IMR-90 (cell line): Measurements from ENCODE around the gene NAV1. TPM values are rescaled to one million over a fixed set of nuclear protein-coding genes. Genes with fewer than 3 reads are reported as not detected.

Experiments
- ATAC-seq: fragments of 200-7000 bp; cut with Tn5 transposase; 2 replicates; pipeline ENCODE4 v1.9.1; 2020; ENCODE audit warnings: low read depth, mild to moderate bottlenecking, moderate library complexity
- BruUV-seq: library from RNA; stranded (reverse); fragments of 400-500 nt; replicated peaks from 2 replicates; lab custom pipeline; 2021; lab: Mats Ljungman, UMichigan
- CTCF ChIA-PET: fragments of 300-600 bp; formaldehyde crosslinking; extraction: SDS; loops from one replicate; lab custom pipeline; 2021; ENCODE audit warnings: antibody characterized with exemption; lab: Yijun Ruan, JAX
- POLR2A ChIA-PET: fragments of 300-600 bp; sonication (Branson Sonifier 250); formaldehyde crosslinking; loops from one replicate; lab custom pipeline; 2022; ENCODE audit warnings: antibody characterized with exemption; ENCODE audit not compliant: unreplicated experiment; lab: Charles Lee
- DNase-seq: peaks from one replicate; pipeline ENCODE4 v3.0.0; 2013
- H2AFZ ChIP-seq: replicated peaks from 2 replicates; pipeline ENCODE3; 2013; ENCODE audit warnings: low read length, mild to moderate bottlenecking; ENCODE audit not compliant: poor library complexity
- H2AK5ac ChIP-seq: 2 replicates; pipeline ENCODE4 v1.6.1; 2013; ENCODE audit warnings: low read depth, low read length, inconsistent platforms
- H2AK9ac ChIP-seq: replicated peaks from 2 replicates; pipeline ENCODE3; 2013; ENCODE audit warnings: mild to moderate bottlenecking, low read depth, low read length, moderate library complexity; ENCODE audit not compliant: poor library complexity
- H2BK120ac ChIP-seq: 2 replicates; pipeline ENCODE4 v1.6.1; 2013; ENCODE audit warnings: low read depth, low read length, inconsistent platforms
- H2BK15ac ChIP-seq: 3 replicates; pipeline ENCODE4 v1.6.1; 2013; ENCODE audit warnings: low read depth, low read length, inconsistent platforms
- H2BK20ac ChIP-seq: 2 replicates; pipeline ENCODE4 v1.6.1; 2013; ENCODE audit warnings: low read depth, mild to moderate bottlenecking, inconsistent platforms, low read length, moderate library complexity
- H2BK5ac ChIP-seq: 2 replicates; pipeline ENCODE4 v1.6.1; 2013; ENCODE audit warnings: mild to moderate bottlenecking, low read depth, low read length, inconsistent platforms; ENCODE audit not compliant: poor library complexity, severe bottlenecking
- H3K14ac ChIP-seq: replicated peaks from 2 replicates; pipeline ENCODE4 v1.6.1; 2013; ENCODE audit warnings: low read depth, low read length, inconsistent platforms
- H3K18ac ChIP-seq: 2 replicates; pipeline ENCODE4 v1.6.1; 2013; ENCODE audit warnings: low read depth, low read length, control low read depth
- H3K23ac ChIP-seq: 2 replicates; pipeline ENCODE4 v1.6.1; 2013; ENCODE audit warnings: low read depth, low read length, inconsistent platforms
- H3K27ac ChIP-seq: 2 replicates; pipeline ENCODE4 v1.5.1; 2013; ENCODE audit warnings: mild to moderate bottlenecking, control low read depth, low read length; ENCODE audit not compliant: insufficient read depth
- H3K27me3 ChIP-seq: 2 replicates; pipeline ENCODE4 v1.6.1; 2013; ENCODE audit warnings: low read length; ENCODE audit not compliant: control insufficient read depth, insufficient read depth
- H3K36me3 ChIP-seq: 2 replicates; pipeline ENCODE4 v1.6.1; 2013; ENCODE audit warnings: low read length, mixed read lengths; ENCODE audit not compliant: control insufficient read depth, insufficient read depth
- H3K4ac ChIP-seq: 2 replicates; pipeline ENCODE4 v1.6.1; 2013; ENCODE audit warnings: low read depth, low read length, inconsistent platforms
- H3K4me1 ChIP-seq: 2 replicates; pipeline ENCODE4 v1.6.1; 2013; ENCODE audit warnings: low read length, mixed read lengths; ENCODE audit not compliant: control insufficient read depth, insufficient read depth
- H3K4me2 ChIP-seq: 2 replicates; pipeline ENCODE4 v1.6.1; 2013; ENCODE audit warnings: low read depth, mild to moderate bottlenecking, control low read depth, low read length, moderate library complexity
- H3K4me3 ChIP-seq: 2 replicates; pipeline ENCODE4 v1.5.1; 2013; ENCODE audit warnings: low read depth, mild to moderate bottlenecking, control low read depth, low read length, moderate library complexity; ENCODE audit not compliant: insufficient read depth
- H3K56ac ChIP-seq: 2 replicates; pipeline ENCODE4 v1.6.1; 2013; ENCODE audit warnings: low read length, inconsistent platforms; ENCODE audit not compliant: insufficient read depth; ENCODE audit errors: extremely low read depth
- H3K79me1 ChIP-seq, 2 experiments: 2 replicates each; pipeline ENCODE4 v1.6.1; 2013; ENCODE audit warnings: low read length in 2 of 2, inconsistent platforms in 1 of 2, low read depth in 1 of 2
- H3K9ac ChIP-seq: 2 replicates; pipeline ENCODE4 v1.6.1; 2013; ENCODE audit warnings: low read depth, low read length, control low read depth
- H3K9me1 ChIP-seq: 2 replicates; pipeline ENCODE4 v1.6.1; 2013; ENCODE audit warnings: low read length, inconsistent platforms; ENCODE audit not compliant: insufficient read depth
- H3K9me3 ChIP-seq: 2 replicates; pipeline ENCODE4 v1.6.1; 2013; ENCODE audit warnings: low read length; ENCODE audit not compliant: control insufficient read depth, insufficient read depth
- H4K20me1 ChIP-seq: 2 replicates; pipeline ENCODE4 v1.6.1; 2013; ENCODE audit warnings: low read length, inconsistent platforms; ENCODE audit not compliant: insufficient read depth
- H4K5ac ChIP-seq: 2 replicates; pipeline ENCODE4 v1.6.1; 2013; ENCODE audit warnings: mild to moderate bottlenecking, low read depth, low read length, control low read depth
- H4K8ac ChIP-seq, 2 experiments: 2 replicates each; pipeline ENCODE4 v1.6.1; 2013; ENCODE audit warnings: low read depth in 2 of 2, low read length in 2 of 2, control low read depth in 1 of 2, inconsistent platforms in 1 of 2
- H4K91ac ChIP-seq: 2 replicates; pipeline ENCODE4 v1.6.1; 2013; ENCODE audit warnings: low read depth, low read length, inconsistent platforms; ENCODE audit not compliant: insufficient read depth
- BHLHE40 ChIP-seq: fragments of 150-350 bp; IDR thresholded peaks from 2 replicates; pipeline ENCODE4 v1.6.1; 2016; ENCODE audit warnings: mild to moderate bottlenecking, low read depth, low read length
- CEBPB ChIP-seq: IDR thresholded peaks from 2 replicates; pipeline ENCODE4 v1.6.1; 2012; ENCODE audit warnings: low read depth, low read length, improper control_type of control experiment
- CHD1 ChIP-seq: IDR thresholded peaks from 2 replicates; pipeline ENCODE4 v1.6.1; 2012; ENCODE audit warnings: low read depth, low read length, improper control_type of control experiment
- CTCF ChIP-seq: conservative IDR thresholded peaks from 2 replicates; pipeline ENCODE4 v1.5.1; 2012; ENCODE audit warnings: mild to moderate bottlenecking, low read depth, low read length, improper control_type of control experiment
- ELK1 ChIP-seq: fragments of 150-350 bp; IDR thresholded peaks from 2 replicates; pipeline ENCODE4 v1.6.1; 2016; ENCODE audit warnings: low read depth, mild to moderate bottlenecking, low read length, moderate library complexity, borderline replicate concordance
- FOS ChIP-seq: fragments of 150-350 bp; IDR thresholded peaks from 2 replicates; pipeline ENCODE4 v1.6.1; 2016; ENCODE audit warnings: low read depth, low read length
- MAZ ChIP-seq: IDR thresholded peaks from 2 replicates; pipeline ENCODE4 v1.6.1; 2012; ENCODE audit warnings: low read depth, mild to moderate bottlenecking, low read length, improper control_type of control experiment, moderate library complexity, borderline replicate concordance
- MXI1 ChIP-seq: IDR thresholded peaks from 2 replicates; pipeline ENCODE4 v1.6.1; 2012; ENCODE audit warnings: low read depth, mild to moderate bottlenecking, low read length, moderate library complexity, borderline replicate concordance
- NFE2L2 ChIP-seq: fragments of 150-350 bp; IDR thresholded peaks from 2 replicates; pipeline ENCODE4 v1.6.1; 2016; ENCODE audit warnings: low read depth, mild to moderate bottlenecking, low read length
- POLR2A ChIP-seq: IDR thresholded peaks from 2 replicates; pipeline ENCODE4 v1.6.1; 2012; ENCODE audit warnings: mild to moderate bottlenecking, low read depth, low read length
- RAD21 ChIP-seq: IDR thresholded peaks from 2 replicates; pipeline ENCODE4 v1.6.1; 2012; ENCODE audit warnings: low read length, improper control_type of control experiment
- RCOR1 ChIP-seq: IDR thresholded peaks from 2 replicates; pipeline ENCODE4 v1.6.1; 2012; ENCODE audit warnings: mild to moderate bottlenecking, low read length, improper control_type of control experiment; ENCODE audit not compliant: insufficient replicate concordance
- SMC3 ChIP-seq: fragments of 150-350 bp; IDR thresholded peaks from 2 replicates; pipeline ENCODE4 v1.6.1; 2016; ENCODE audit warnings: low read depth, mild to moderate bottlenecking, antibody characterized with exemption, low read length, moderate library complexity
- WGBS, 2 experiments: methylation state at CpG; one replicate each; pipeline versions ENCODE4 v1.1.5 to v1.1.7; 2013; ENCODE audit warnings: missing lambda C conversion rate in 2 of 2; ENCODE audit not compliant: insufficient read length in 1 of 2; ENCODE audit errors: extremely low coverage in 2 of 2; 5-methylcytosine and 5-hydroxymethylcytosine counted together
- dilution Hi-C: fragments of 300-500 bp; cut with HindIII; formaldehyde crosslinking; loops from one replicate; pipeline ENCODE4 v1.14.3; 2018; ENCODE audit warnings: low sequenced_read_pairs; ENCODE audit not compliant: unreplicated experiment
- in situ Hi-C: fragments of 300-500 bp; cut with MboI; formaldehyde crosslinking; loops from 3 replicates; pipeline ENCODE4 v1.14.3; 2019; ENCODE audit warnings: low sequenced_read_pairs, inconsistent platforms, mixed read lengths
- intact Hi-C: fragments of 100-400 bp; cut with micrococcal nuclease; formaldehyde crosslinking; loops from 2 replicates; pipeline ENCODE4 v1.10.0; 2022
- polyA plus RNA-seq, 3 experiments: library from polyadenylated mRNA; depleted of rRNA; stranded (reverse); fragments of >200 nt; gene quantifications; 2 replicates each; pipeline ENCODE4 v1.2.3, GENCODE V29; 2012; ENCODE audit warnings: low replicate concordance in 1 of 3
- total RNA-seq: library from RNA; depleted of rRNA; stranded (reverse); fragments of >200 nt; gene quantifications from 2 replicates; pipeline ENCODE4 v1.2.3, GENCODE V29; 2012

The NAV1 gene
- total and polyA plus RNA-seq, 2 of the 4 experiments (the other 2 are of a cell fraction): 14.0 to 23.1 TPM

- no peak for TF ChIP-seq FOS
- TF ChIP-seq CHD1: no peak
Observed at GRCh38 chr1:201511396-201511940, 27.5 kb upstream of the NAV1 start (continued).

GRCh38 chr1:201511941-201512539 lies 26.9 kb upstream of the NAV1 start:
- DNase-seq (no peak), ATAC-seq (peak; percentile 15)
- Histone ChIP-seq H2BK120ac (peak overlapping the region; percentile 87), H2BK20ac (peak overlapping the region; percentile 36), H3K56ac (no peak overlapping the region), H3K23ac (peak overlapping the region; percentile 58; the same call in 1 of the 2 replicates), H2BK5ac (peak overlapping the region; percentile 65), H3K27ac (peak overlapping the region; percentile 63), H2AK5ac (peak overlapping the region; percentile 30; the same call in 1 of the 2 replicates), H3K4me2 (peak overlapping the region; percentile 25), H2AK9ac (peak overlapping the region; percentile 90), H3K9me1 (peaks cover 19% of the 10 kb centered on the region), H3K36me3 (no peaks in the 10 kb centered on the region), H3K27me3 (no peaks in the 10 kb centered on the region), H2BK15ac (peak overlapping the region; percentile 62; the same call in 2 of the 3 replicates), H2AFZ (peak overlapping the region; percentile 92), H4K91ac (peak overlapping the region; percentile 92), H3K4ac (peak overlapping the region; percentile 27), H3K9me3 (no peaks in the 10 kb centered on the region), H4K5ac (peak overlapping the region; percentile 66), H3K9ac (peak overlapping the region; percentile 43), H3K4me1 (peaks cover 25% of the 10 kb centered on the region), H3K18ac (peak overlapping the region; percentile 75), H3K79me1 (peaks cover 7 to 24% of the 10 kb centered on the region in 2 experiments; a peak in 2 of 4 replicates), H3K4me3 (no peak overlapping the region), H3K14ac (peak overlapping the region; percentile 16), H4K20me1 (no peaks in the 10 kb centered on the region), H4K8ac (peak overlapping the region; percentile 73 to 94; a peak in 3 of 4 replicates)
- intact Hi-C loops: loop anchor here (2.0 kb wide), 1 partner anchor 163 kb away; no protein-coding TSS in a partner anchor
- ChIA-PET CTCF (interaction anchor here (0.7 to 6.2 kb wide), 14 partner anchors 9 to 79 kb away, joined by 3 to 103 read pairs (median 8); partner anchors contain the start of gene PHLDA3), POLR2A (interaction anchor here (0.6 to 1.1 kb wide), 2 partner anchors 44 to 93 kb away, joined by 4 to 5 read pairs; partner anchors contain the start of gene PHLDA3)
- WGBS, 2 experiments: no CpG with 5 or more reads among the region's 6 CpGs
- BruUV-seq: no TSS peak
- in situ Hi-C loops: loop anchor here (10.0 kb wide), 1 partner anchor 67 kb away; no protein-coding TSS in a partner anchor
- dilution Hi-C loops: no loop called here
- TF ChIP-seq CTCF: no peak
- TF ChIP-seq MAZ: no peak
- no peak for TF ChIP-seq MXI1
- TF ChIP-seq SMC3: no peak
- TF ChIP-seq RCOR1: no peak
- TF ChIP-seq ELK1: no peak
- TF ChIP-seq CEBPB: no peak
- no peak for TF ChIP-seq RAD21
- no peak for TF ChIP-seq CHD1
- TF ChIP-seq NFE2L2: no peak
- TF ChIP-seq BHLHE40: no peak
- TF ChIP-seq POLR2A: no peak
